GM23338 (cell line): ENCODE data around the gene BTRC. TPM values are rescaled to one million over a fixed set of nuclear protein-coding genes. Genes with fewer than 3 reads are reported as not detected.

Experiments used
- ATAC-seq: fragments of 200-7000 bp; cut with Tn5 transposase; 3 replicates; pipeline ENCODE4 v1.9.1; 2020
- DNase-seq: peaks from one replicate; pipeline ENCODE4 v3.0.0-alpha.2; 2015; ENCODE audit warnings: low spot score
- H2AFZ ChIP-seq: fragments of 200-600 bp; sonication (generic); 2 replicates; pipeline ENCODE4 v1.8.0; 2016; ENCODE audit warnings: antibody characterized with exemption, mild to moderate bottlenecking, moderate library complexity
- H3F3A ChIP-seq: fragments of 200-600 bp; sonication (generic); replicated peaks from 2 replicates; pipeline ENCODE4 v1.8.0; 2017; ENCODE audit warnings: antibody characterized with exemption, mixed run types, low read depth
- H3K27ac ChIP-seq: fragments of 200-600 bp; sonication (generic); 2 replicates; pipeline ENCODE4 v1.6.1; 2016; ENCODE audit warnings: low read depth
- H3K27me3 ChIP-seq: fragments of 200-600 bp; sonication (generic); 2 replicates; pipeline ENCODE4 v1.8.0; 2016; ENCODE audit warnings: mild to moderate bottlenecking, mixed run types, moderate library complexity; ENCODE audit not compliant: insufficient read depth
- H3K36me3 ChIP-seq: fragments of 200-600 bp; sonication (generic); 2 replicates; pipeline ENCODE4 v1.8.0; 2016; ENCODE audit warnings: mild to moderate bottlenecking; ENCODE audit not compliant: insufficient read depth
- H3K4me1 ChIP-seq: fragments of 200-600 bp; sonication (generic); 2 replicates; pipeline ENCODE4 v1.8.0; 2016; ENCODE audit warnings: mild to moderate bottlenecking, moderate library complexity; ENCODE audit not compliant: insufficient read depth
- H3K4me2 ChIP-seq: fragments of 200-600 bp; sonication (generic); 2 replicates; pipeline ENCODE4 v1.7.1; 2017; ENCODE audit warnings: mixed run types
- H3K4me3 ChIP-seq: fragments of 200-600 bp; sonication (generic); 2 replicates; pipeline ENCODE4 v1.6.1; 2016; ENCODE audit warnings: mixed run types
- H3K79me2 ChIP-seq: fragments of 200-600 bp; sonication (generic); replicated peaks from 2 replicates; pipeline ENCODE4 v1.8.0; 2017; ENCODE audit warnings: mild to moderate bottlenecking; ENCODE audit not compliant: insufficient read depth
- H3K9me2 ChIP-seq: fragments of 200-600 bp; sonication (generic); 2 replicates; pipeline ENCODE4 v1.8.0; 2017; ENCODE audit not compliant: insufficient read depth
- H4K20me1 ChIP-seq: fragments of 200-600 bp; sonication (generic); replicated peaks from 2 replicates; pipeline ENCODE4 v1.8.0; 2017; ENCODE audit warnings: mild to moderate bottlenecking; ENCODE audit not compliant: insufficient read depth
- H3K27ac Mint-ChIP-seq: 2 replicates; pipeline ENCODE4 v1.8.0; 2020; ENCODE audit warnings: inconsistent platforms, mild to moderate bottlenecking, moderate library complexity, mixed read lengths
- H3K27me3 Mint-ChIP-seq: 3 replicates; pipeline ENCODE4 v1.8.0; 2022; ENCODE audit warnings: low read depth, mild to moderate bottlenecking, moderate library complexity, mixed read lengths, inconsistent platforms; ENCODE audit not compliant: insufficient read depth, poor library complexity
- H3K36me3 Mint-ChIP-seq: 3 replicates; pipeline ENCODE4 v1.8.0; 2021; ENCODE audit warnings: low read depth, mild to moderate bottlenecking, inconsistent platforms, moderate library complexity, mixed read lengths
- H3K4me1 Mint-ChIP-seq: 3 replicates; pipeline ENCODE4 v1.8.0; 2020; ENCODE audit warnings: mild to moderate bottlenecking, inconsistent platforms, mixed read lengths
- H3K4me3 Mint-ChIP-seq: 3 replicates; pipeline ENCODE4 v1.8.0; 2021; ENCODE audit warnings: moderate library complexity, mild to moderate bottlenecking, inconsistent platforms, mixed read lengths
- H3K9me3 Mint-ChIP-seq: 3 replicates; pipeline ENCODE4 v1.8.0; 2020; ENCODE audit warnings: moderate library complexity, mild to moderate bottlenecking, inconsistent platforms, mixed read lengths
- CTCF ChIP-seq, 2 experiments: fragments of 200-600 bp in 1 of 2; sonication (generic) in 1 of 2; conservative IDR thresholded peaks; 2 replicates each; pipeline versions ENCODE4 v1.5.1 to v1.6.1; 2016 to 2017; ENCODE audit warnings: antibody characterized with exemption in 2 of 2, low read depth in 2 of 2, mild to moderate bottlenecking in 2 of 2, moderate library complexity in 1 of 2
- ETS1 ChIP-seq: IDR thresholded peaks from 2 replicates; pipeline ENCODE4 v1.6.1; 2016; ENCODE audit warnings: antibody characterized with exemption
- EZH2 ChIP-seq: fragments of 200-600 bp; sonication (generic); IDR thresholded peaks from one replicate; pipeline ENCODE4 v1.8.0; 2017; ENCODE audit warnings: antibody characterized with exemption, mild to moderate bottlenecking, low read depth; ENCODE audit not compliant: unreplicated experiment
- EZH2phosphoT487 ChIP-seq: fragments of 200-600 bp; sonication (generic); IDR thresholded peaks from one replicate; pipeline ENCODE4 v1.8.1; 2018; ENCODE audit warnings: antibody characterized with exemption; ENCODE audit not compliant: unreplicated experiment
- JUNB ChIP-seq: IDR thresholded peaks from one replicate; pipeline ENCODE4 v1.6.1; 2016; ENCODE audit warnings: antibody characterized with exemption; ENCODE audit not compliant: unreplicated experiment
- NANOG ChIP-seq: IDR thresholded peaks from 2 replicates; pipeline ENCODE4 v1.6.1; 2016; ENCODE audit warnings: antibody characterized with exemption, borderline replicate concordance
- POLR2AphosphoS5 ChIP-seq: IDR thresholded peaks from 2 replicates; pipeline ENCODE4 v1.6.1; 2016; ENCODE audit warnings: antibody characterized with exemption, low read depth
- STAT1 ChIP-seq: IDR thresholded peaks from one replicate; pipeline ENCODE4 v1.6.1; 2016; ENCODE audit warnings: antibody characterized with exemption; ENCODE audit not compliant: unreplicated experiment
- ZNF114 ChIP-seq: fragments of 250-450 bp; sonication (Bioruptor Pico); IDR thresholded peaks from 2 replicates; pipeline ENCODE4 v1.5.0; 2020; ENCODE audit warnings: mild to moderate bottlenecking, moderate library complexity
- ZNF331 ChIP-seq: fragments of 250-450 bp; sonication (Bioruptor Pico); IDR thresholded peaks from 2 replicates; pipeline ENCODE4 v1.5.0; 2020; ENCODE audit warnings: low read depth, mild to moderate bottlenecking, moderate library complexity
- ZNF462 ChIP-seq: fragments of 250-450 bp; sonication (Bioruptor Pico); IDR thresholded peaks from 2 replicates; pipeline ENCODE4 v1.5.0; 2020; ENCODE audit warnings: mild to moderate bottlenecking, moderate library complexity
- polyA plus RNA-seq: library from polyadenylated mRNA; unstranded; fragments of >200 nt; fragmentation: Nextera tagmentation; extraction: Ambion mirVana; gene quantifications from 2 replicates; pipeline ENCODE4 v1.2.1, GENCODE V29; 2016
- total RNA-seq: library from RNA; depleted of rRNA; stranded (reverse); fragments of >200 nt; shearing (Covaris generic); gene quantifications from 2 replicates; pipeline ENCODE4 v1.2.3, GENCODE V29; 2014

The BTRC gene
- total and polyA plus RNA-seq, 2 experiments from 2014 or later, result 10.0 to 17.5 TPM

GRCh38 chr10:101557541-101557940 lies 203.6 kb downstream of the BTRC start:
- no peak for DNase-seq
- no peak for ATAC-seq
- H3K36me3 ChIP-seq, result no peaks in the 10 kb centered on the region
- H3K9me2 ChIP-seq, result no peaks in the 10 kb centered on the region
- Mint-ChIP-seq H3K4me3 (no peak overlapping the region), H3K36me3 (no peaks in the 10 kb centered on the region; the same call in 2 of the 3 replicates), H3K9me3 (no peaks in the 10 kb centered on the region; the same call in 2 of the 3 replicates), H3K4me1 (peaks cover 2% of the 10 kb centered on the region; the same call in 2 of the 3 replicates), H3K27me3 (peaks cover 5% of the 10 kb centered on the region), H3K27ac (no peak overlapping the region)
- H3F3A ChIP-seq, result no peaks in the 10 kb centered on the region
- no peaks in the 10 kb centered on the region for H3K27me3 ChIP-seq
- no peak overlapping the region for H3K27ac ChIP-seq
- no peaks in the 10 kb centered on the region for H3K79me2 ChIP-seq
- no peaks in the 10 kb centered on the region for H4K20me1 ChIP-seq
- no peak overlapping the region for H3K4me2 ChIP-seq
- H3K4me1 ChIP-seq, result no peaks in the 10 kb centered on the region
- H2AFZ ChIP-seq, result no peak overlapping the region
- TF ChIP-seq EZH2 (no peak), POLR2AphosphoS5 (no peak), JUNB (no peak), ZNF331 (CRISPR knock-in tag) (no peak), EZH2phosphoT487 (no peak), CTCF (conservative IDR thresholded peaks at IDR 0.05; ENCODE audit: low read depth in 2 of 2) (no peak)
- H3K4me3 ChIP-seq, result no peak overlapping the region

- H3K27me3 Mint-ChIP-seq, result peaks cover 5% of the 10 kb centered on the region
- no peak overlapping the region for H3K27ac ChIP-seq
- ATAC-seq, result peak; percentile 22
- H3K9me2 ChIP-seq, result no peaks in the 10 kb centered on the region
- H3K4me3 Mint-ChIP-seq, result no peak overlapping the region
- H3K4me3 ChIP-seq, result no peak overlapping the region
- peaks cover 2% of the 10 kb centered on the region; the same call in 2 of the 3 replicates for H3K4me1 Mint-ChIP-seq
- no peaks in the 10 kb centered on the region for H3K36me3 ChIP-seq
- H3K27ac Mint-ChIP-seq, result 0 out of 2 replicates have a peak overlapping the region, but pooled peaks have one; percentile 67
- no peak overlapping the region for H3K4me2 ChIP-seq
- H3K9me3 Mint-ChIP-seq, result no peaks in the 10 kb centered on the region; the same call in 2 of the 3 replicates
- no peaks in the 10 kb centered on the region for H3K36me3 Mint-ChIP-seq
- no peaks in the 10 kb centered on the region for H3K4me1 ChIP-seq
- H2AFZ ChIP-seq, result no peak overlapping the region
- no peaks in the 10 kb centered on the region for H3K79me2 ChIP-seq
- DNase-seq, result no peak
- H4K20me1 ChIP-seq, result no peaks in the 10 kb centered on the region
- H3K27me3 ChIP-seq, result no peaks in the 10 kb centered on the region
- no peaks in the 10 kb centered on the region for H3F3A ChIP-seq
- TF ChIP-seq STAT1 (no peak), ZNF462 (CRISPR knock-in tag) (no peak), EZH2 (no peak), ETS1 (no peak), ZNF331 (CRISPR knock-in tag) (no peak), NANOG (no peak), JUNB (no peak), ZNF114 (no peak)
Observed at GRCh38 chr10:101558204-101558603, 204.2 kb downstream of the BTRC start.
